Colonic mucosa (tissue), 4 donors: ENCODE measurements around the gene PDK2. TPM values are rescaled to one million over a fixed set of nuclear protein-coding genes. Genes with fewer than 3 reads are reported as not detected.
A peak's percentile ranks its signal among the peaks of the same experiment; 100 is the strongest.

ENCODE experiments used
- DNase-seq: peaks from one replicate; pipeline ENCODE4 v3.0.0-alpha.2; 2020
- H3K27ac ChIP-seq: fragments of 200-600 bp; one replicate; pipeline ENCODE4 v1.8.0; 2021
- H3K27me3 ChIP-seq: fragments of 200-600 bp; one replicate; pipeline ENCODE4 v1.8.0; 2021
- H3K36me3 ChIP-seq: fragments of 200-600 bp; one replicate; pipeline ENCODE4 v1.8.0; 2021
- H3K4me1 ChIP-seq: fragments of 200-600 bp; one replicate; pipeline ENCODE4 v1.8.0; 2021; ENCODE audit warnings: mild to moderate bottlenecking
- H3K4me3 ChIP-seq: fragments of 200-600 bp; one replicate; pipeline ENCODE4 v1.8.0; 2021
- H3K9ac ChIP-seq, 2 donors: one replicate each; pipeline ENCODE4 v1.7.0; 2013; ENCODE audit warnings: control low read depth in 2 of 2, low read depth in 2 of 2, low read length in 2 of 2
- H3K9me3 ChIP-seq: fragments of 200-600 bp; one replicate; pipeline ENCODE4 v1.8.0; 2021
- CTCF ChIP-seq: fragments of 200-600 bp; IDR thresholded peaks from one replicate; pipeline ENCODE4 v1.8.0; 2022; ENCODE audit warnings: antibody characterized with exemption, mild to moderate bottlenecking
- intact Hi-C: fragments of 100-400 bp; cut with DNase I; formaldehyde crosslinking; loops from one replicate; pipeline ENCODE4 v1.14.1; 2022
- total RNA-seq, 2 donors: library from RNA; stranded (reverse); fragmentation: NEBNext Ultra II Directional in 1 of 2; extraction: Animal tissue kit (Norgen Biotek cat#: 25700) in 1 of 2; gene quantifications; one replicate each; pipeline ENCODE4 v1.2.1, GENCODE V29; 2021
- donor health status: healthy.
- donor health status: DM: no; HTN: no; CAD: no.
- donor health status: DM: no; HTN: no; CAD: no.

Gene PDK2
- total RNA-seq, 2 donors from 2014 or later = 48.8 to 56.4 TPM

- peaks cover 7% of the 10 kb centered on the region for H3K36me3 ChIP-seq
- no peak for DNase-seq
- intact Hi-C loops = no loop called here
- peaks cover 32% of the 10 kb centered on the region for H3K4me1 ChIP-seq
- no peak overlapping the region for H3K4me3 ChIP-seq
- no peak for TF ChIP-seq CTCF
- no peaks in the 10 kb centered on the region for H3K9me3 ChIP-seq
- H3K9ac ChIP-seq = peak overlapping the region in 1 of 2 donors; percentile 82
- H3K27ac ChIP-seq = peak overlapping the region; percentile 53
- no peaks in the 10 kb centered on the region for H3K27me3 ChIP-seq
Observed at GRCh38 chr17:50063561-50064252, 31.4 kb upstream of the PDK2 start.

GRCh38 chr17:50064253-50065001, 30.7 kb upstream of the PDK2 start:
- no peaks in the 10 kb centered on the region for H3K9me3 ChIP-seq
- no peak for TF ChIP-seq CTCF
- no peaks in the 10 kb centered on the region for H3K27me3 ChIP-seq
- peaks cover 29% of the 10 kb centered on the region for H3K4me1 ChIP-seq
- H3K9ac ChIP-seq = no peak overlapping the region
- peaks cover 7% of the 10 kb centered on the region for H3K36me3 ChIP-seq
- no peak for DNase-seq
- peak overlapping the region; percentile 53 for H3K27ac ChIP-seq
- intact Hi-C loops = no loop called here
- H3K4me3 ChIP-seq = no peak overlapping the region

- H3K27me3 ChIP-seq = no peaks in the 10 kb centered on the region
- TF ChIP-seq CTCF = no peak
- peaks cover 7% of the 10 kb centered on the region for H3K36me3 ChIP-seq
- intact Hi-C loops = no loop called here
- H3K4me3 ChIP-seq = no peak overlapping the region
- H3K4me1 ChIP-seq = peaks cover 27% of the 10 kb centered on the region
- no peak overlapping the region for H3K9ac ChIP-seq
- DNase-seq = no peak
- H3K27ac ChIP-seq = peak overlapping the region; percentile 53
- no peaks in the 10 kb centered on the region for H3K9me3 ChIP-seq
Observed at GRCh38 chr17:50065056-50065455, 30.1 kb upstream of the PDK2 start.

GRCh38 chr17:50066995-50067394, 28.2 kb upstream of the PDK2 start:
- Histone ChIP-seq H3K4me3 (no peak overlapping the region), H3K36me3 (peaks cover 13% of the 10 kb centered on the region), H3K27me3 (no peaks in the 10 kb centered on the region), H3K4me1 (peaks cover 10% of the 10 kb centered on the region), H3K27ac (no peak overlapping the region), H3K9me3 (no peaks in the 10 kb centered on the region), H3K9ac (no peak overlapping the region)
- intact Hi-C loops = no loop called here
- TF ChIP-seq CTCF = no peak
- DNase-seq = no peak

GRCh38 chr17:50067996-50068395, 27.2 kb upstream of the PDK2 start:
- no peak for TF ChIP-seq CTCF
- H3K27me3 ChIP-seq = no peaks in the 10 kb centered on the region
- no peak overlapping the region for H3K4me3 ChIP-seq
- H3K9ac ChIP-seq = no peak overlapping the region
- H3K4me1 ChIP-seq = no peaks in the 10 kb centered on the region
- H3K9me3 ChIP-seq = no peaks in the 10 kb centered on the region
- peaks cover 13% of the 10 kb centered on the region for H3K36me3 ChIP-seq
- DNase-seq = no peak
- H3K27ac ChIP-seq = no peak overlapping the region
- intact Hi-C loops = no loop called here
